Loucy (cell line): ENCODE data around the gene EPX.

Experiments used
- EZH2phosphoT487 ChIP-seq: fragments of 200-600 bp; IDR thresholded peaks from 2 replicates; pipeline ENCODE4 v1.6.1; 2018; ENCODE audit warnings: antibody characterized with exemption, mild to moderate bottlenecking, moderate library complexity, borderline replicate concordance
- TF ChIP-seq, protein P1 (sequence below): fragments of 200-600 bp; sonication (generic); conservative IDR thresholded peaks from 2 replicates; pipeline ENCODE4 v1.5.1; 2014; ENCODE audit warnings: mild to moderate bottlenecking, antibody characterized with exemption, low read length

DNA sequence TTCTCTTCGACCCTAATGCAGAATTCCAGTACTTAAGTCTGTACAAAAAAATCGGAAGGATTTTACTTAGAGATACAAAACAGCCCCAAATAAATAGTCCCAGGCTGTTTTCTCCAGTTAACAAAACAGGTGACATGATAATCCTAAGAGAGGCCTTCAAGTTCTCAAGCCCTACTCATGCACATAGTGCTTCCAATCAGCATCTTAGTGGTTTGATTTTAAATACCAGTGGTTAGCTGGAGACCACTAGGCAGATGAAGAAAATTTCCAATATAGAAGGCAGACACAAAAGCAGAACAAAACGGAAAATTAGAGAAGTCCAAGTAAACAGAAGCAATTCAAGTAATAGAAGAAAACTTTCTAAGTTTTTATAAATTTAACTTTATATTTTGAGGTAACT is 31.0 kb upstream of the EPX start:
- TF ChIP-seq, protein P1, sequence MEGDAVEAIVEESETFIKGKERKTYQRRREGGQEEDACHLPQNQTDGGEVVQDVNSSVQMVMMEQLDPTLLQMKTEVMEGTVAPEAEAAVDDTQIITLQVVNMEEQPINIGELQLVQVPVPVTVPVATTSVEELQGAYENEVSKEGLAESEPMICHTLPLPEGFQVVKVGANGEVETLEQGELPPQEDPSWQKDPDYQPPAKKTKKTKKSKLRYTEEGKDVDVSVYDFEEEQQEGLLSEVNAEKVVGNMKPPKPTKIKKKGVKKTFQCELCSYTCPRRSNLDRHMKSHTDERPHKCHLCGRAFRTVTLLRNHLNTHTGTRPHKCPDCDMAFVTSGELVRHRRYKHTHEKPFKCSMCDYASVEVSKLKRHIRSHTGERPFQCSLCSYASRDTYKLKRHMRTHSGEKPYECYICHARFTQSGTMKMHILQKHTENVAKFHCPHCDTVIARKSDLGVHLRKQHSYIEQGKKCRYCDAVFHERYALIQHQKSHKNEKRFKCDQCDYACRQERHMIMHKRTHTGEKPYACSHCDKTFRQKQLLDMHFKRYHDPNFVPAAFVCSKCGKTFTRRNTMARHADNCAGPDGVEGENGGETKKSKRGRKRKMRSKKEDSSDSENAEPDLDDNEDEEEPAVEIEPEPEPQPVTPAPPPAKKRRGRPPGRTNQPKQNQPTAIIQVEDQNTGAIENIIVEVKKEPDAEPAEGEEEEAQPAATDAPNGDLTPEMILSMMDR = no peak
- TF ChIP-seq EZH2phosphoT487 = no peak
